T-helper 1 cell treated with Interleukin-12 subunit alpha and Interleukin-12 subunit beta and Interleukin-4 antibody, amounts not matched to agents 30 ng/mL and 1 ng/mL, for 36 hours (primary cell): ENCODE results near the gene STH. TPM values are rescaled to one million over a fixed set of nuclear protein-coding genes. Genes with fewer than 3 reads are reported as not detected.

Source experiments
- intact Hi-C: fragments of 100-400 bp; cut with micrococcal nuclease; formaldehyde crosslinking; loops from one replicate; pipeline ENCODE4 v1.15.1; 2024
- total RNA-seq: library from RNA; stranded (reverse); gene quantifications from 2 replicates; pipeline ENCODE4 v1.2.3, GENCODE V29; 2022

STH gene
- total RNA-seq, 1 donor from 2014 or later, result not detected

- intact Hi-C loops, result no loop called here
Observed at GRCh38 chr17:45967378-45967777, 31.7 kb upstream of the STH start.

GRCh38 chr17:45968732-45969131 is 30.3 kb upstream of the STH start:
- intact Hi-C loops, result no loop called here

- intact Hi-C loops, result no loop called here
Observed at GRCh38 chr17:45969726-45970125, 29.3 kb upstream of the STH start.

- intact Hi-C loops, result no loop called here
Observed at GRCh38 chr17:45970659-45971058, 28.4 kb upstream of the STH start.

GRCh38 chr17:45971698-45972141 is 27.3 kb upstream of the STH start:
- intact Hi-C loops, result no loop called here

GRCh38 chr17:45972531-45972930 is 26.5 kb upstream of the STH start:
- intact Hi-C loops, result no loop called here

- intact Hi-C loops, result no loop called here
Observed at GRCh38 chr17:45973099-45973780, 25.8 kb upstream of the STH start.

GRCh38 chr17:45973946-45974859 is 24.8 kb upstream of the STH start:
- intact Hi-C loops, result no loop called here

GRCh38 chr17:45974916-45975630 is 24.0 kb upstream of the STH start:
- intact Hi-C loops, result no loop called here

- intact Hi-C loops, result no loop called here
Observed at GRCh38 chr17:45975640-45976295, 23.3 kb upstream of the STH start.

- intact Hi-C loops, result no loop called here
Observed at GRCh38 chr17:45976391-45976754, 22.7 kb upstream of the STH start.

- intact Hi-C loops, result no loop called here
Observed at GRCh38 chr17:45976755-45977505, 22.1 kb upstream of the STH start.

GRCh38 chr17:45977506-45977824 is 21.6 kb upstream of the STH start:
- intact Hi-C loops, result no loop called here

- intact Hi-C loops, result no loop called here
Observed at GRCh38 chr17:45977976-45978626, 20.9 kb upstream of the STH start.

GRCh38 chr17:45979137-45979536 is 19.9 kb upstream of the STH start:
- intact Hi-C loops, result no loop called here

- intact Hi-C loops, result no loop called here
Observed at GRCh38 chr17:45980855-45981254, 18.2 kb upstream of the STH start.

- intact Hi-C loops, result no loop called here
Observed at GRCh38 chr17:45981306-45981705, 17.7 kb upstream of the STH start.

- intact Hi-C loops, result no loop called here
Observed at GRCh38 chr17:45982791-45983613, 16.0 kb upstream of the STH start.

- intact Hi-C loops, result no loop called here
Observed at GRCh38 chr17:45983614-45984310, 15.3 kb upstream of the STH start.
